Thoracic aorta (tissue), 2 donors: ENCODE data around the gene RIPOR2. TPM values are rescaled to one million over a fixed set of nuclear protein-coding genes. Genes with fewer than 3 reads are reported as not detected.

Source experiments
- ATAC-seq: fragments of 150-250 bp; one replicate; pipeline ENCODE4 v1.8.0; 2017; ENCODE audit warnings: low read depth; ENCODE audit not compliant: insufficient number of reproducible peaks, low FRiP score
- DNase-seq: peaks from one replicate; pipeline ENCODE4 v3.0.0-alpha.2; 2020; ENCODE audit warnings: low spot score
- H3K27ac ChIP-seq, 2 donors: fragments of 200-600 bp; sonication (generic); 1 replicate in 1 of 2; 2 replicates in 1 of 2; pipeline ENCODE4 v1.5.1; 2016; ENCODE audit warnings: mild to moderate bottlenecking in 2 of 2, moderate library complexity in 2 of 2
- H3K27me3 ChIP-seq: fragments of 200-600 bp; sonication (generic); replicated peaks from 2 replicates; pipeline ENCODE4 v1.6.0; 2016; ENCODE audit warnings: mild to moderate bottlenecking; ENCODE audit not compliant: insufficient read depth
- H3K36me3 ChIP-seq: fragments of 200-600 bp; sonication (generic); one replicate; pipeline ENCODE4 v1.5.1; 2016
- H3K4me1 ChIP-seq, 2 donors: fragments of 200-600 bp; sonication (generic); 1 replicate in 1 of 2; 2 replicates in 1 of 2; pipeline versions ENCODE4 v1.5.1 to v1.6.0; 2016; ENCODE audit warnings: low read depth in 2 of 2, mild to moderate bottlenecking in 1 of 2; ENCODE audit not compliant: control insufficient read depth in 1 of 2
- H3K4me3 ChIP-seq: fragments of 200-600 bp; sonication (generic); 2 replicates; pipeline ENCODE4 v1.5.1; 2016; ENCODE audit warnings: mild to moderate bottlenecking
- H3K9me3 ChIP-seq: fragments of 200-600 bp; sonication (generic); 2 replicates; pipeline ENCODE4 v1.5.1; 2016
- CTCF ChIP-seq: fragments of 200-600 bp; sonication (generic); IDR thresholded peaks from one replicate; pipeline ENCODE4 v1.5.1; 2019; ENCODE audit warnings: antibody characterized with exemption
- total RNA-seq, 2 donors: library from RNA; depleted of rRNA; stranded (reverse); fragments of >200 nt; gene quantifications; one replicate each; pipeline versions ENCODE4 v1.1.0 to v1.2.3, GENCODE V29; 2016

Gene RIPOR2
- total RNA-seq, 2 donors from 2014 or later, result 6.0 to 9.9 TPM

GRCh38 chr6:24831771-24832716, 103.7 kb downstream of the RIPOR2 start:
- no peak for TF ChIP-seq CTCF
- Histone ChIP-seq H3K27ac (no peak overlapping the region), H3K27me3 (no peaks in the 10 kb centered on the region), H3K4me3 (no peak overlapping the region), H3K36me3 (no peaks in the 10 kb centered on the region), H3K4me1 (peaks cover 0 to 22% of the 10 kb centered on the region in 2 donors), H3K9me3 (no peaks in the 10 kb centered on the region)
- DNase-seq (no peak), ATAC-seq (no peak)

- H3K4me1 ChIP-seq, result peaks cover 0 to 9% of the 10 kb centered on the region in 2 donors
These were observed 106.1 kb downstream of the RIPOR2 start for GRCh38 chr6:24829657-24830056.

GRCh38 chr6:24827970-24828369, 107.8 kb downstream of the RIPOR2 start:
- no peak for TF ChIP-seq CTCF
- no peaks in the 10 kb centered on the region for H3K9me3 ChIP-seq
- ATAC-seq, result no peak
- H3K4me3 ChIP-seq, result no peak overlapping the region
- DNase-seq, result no peak
- H3K36me3 ChIP-seq, result no peaks in the 10 kb centered on the region
- H3K27ac ChIP-seq, result no peak overlapping the region
- no peaks in the 10 kb centered on the region for H3K27me3 ChIP-seq
- peaks cover 0 to 9% of the 10 kb centered on the region in 2 donors for H3K4me1 ChIP-seq

More at GRCh38 chr6:24829657-24830056, 106.1 kb downstream of the RIPOR2 start:
- no peak for ATAC-seq
- H3K27me3 ChIP-seq, result no peaks in the 10 kb centered on the region
- H3K36me3 ChIP-seq, result no peaks in the 10 kb centered on the region
- H3K27ac ChIP-seq, result no peak overlapping the region
- TF ChIP-seq CTCF, result no peak
- H3K4me3 ChIP-seq, result no peak overlapping the region
- no peaks in the 10 kb centered on the region for H3K9me3 ChIP-seq
- no peak for DNase-seq

GRCh38 chr6:24827162-24827561, 108.6 kb downstream of the RIPOR2 start:
- no peak for TF ChIP-seq CTCF
- no peak for ATAC-seq
- no peak overlapping the region for H3K4me3 ChIP-seq
- no peaks in the 10 kb centered on the region for H3K36me3 ChIP-seq
- no peaks in the 10 kb centered on the region for H3K27me3 ChIP-seq
- no peak for DNase-seq
- H3K27ac ChIP-seq, result no peak overlapping the region
- peaks cover 0 to 6% of the 10 kb centered on the region in 2 donors for H3K4me1 ChIP-seq
- no peaks in the 10 kb centered on the region for H3K9me3 ChIP-seq

GRCh38 chr6:24825130-24825630, 110.6 kb downstream of the RIPOR2 start:
- no peak for TF ChIP-seq CTCF
- no peaks in the 10 kb centered on the region for H3K9me3 ChIP-seq
- DNase-seq (no peak), ATAC-seq (no peak)
- H3K4me1 ChIP-seq, result no peaks in the 10 kb centered on the region
- no peaks in the 10 kb centered on the region for H3K27me3 ChIP-seq
- no peaks in the 10 kb centered on the region for H3K36me3 ChIP-seq
- H3K27ac ChIP-seq, result no peak overlapping the region
- H3K4me3 ChIP-seq, result no peak overlapping the region
